ENCODE measurements around the gene OSBPL7. TPM values are rescaled to one million over a fixed set of nuclear protein-coding genes. Genes with fewer than 3 reads are reported as not detected.

OSBPL7 gene
- total RNA-seq, 1 donor from 2014 or later, result 14.4 TPM

DNA sequence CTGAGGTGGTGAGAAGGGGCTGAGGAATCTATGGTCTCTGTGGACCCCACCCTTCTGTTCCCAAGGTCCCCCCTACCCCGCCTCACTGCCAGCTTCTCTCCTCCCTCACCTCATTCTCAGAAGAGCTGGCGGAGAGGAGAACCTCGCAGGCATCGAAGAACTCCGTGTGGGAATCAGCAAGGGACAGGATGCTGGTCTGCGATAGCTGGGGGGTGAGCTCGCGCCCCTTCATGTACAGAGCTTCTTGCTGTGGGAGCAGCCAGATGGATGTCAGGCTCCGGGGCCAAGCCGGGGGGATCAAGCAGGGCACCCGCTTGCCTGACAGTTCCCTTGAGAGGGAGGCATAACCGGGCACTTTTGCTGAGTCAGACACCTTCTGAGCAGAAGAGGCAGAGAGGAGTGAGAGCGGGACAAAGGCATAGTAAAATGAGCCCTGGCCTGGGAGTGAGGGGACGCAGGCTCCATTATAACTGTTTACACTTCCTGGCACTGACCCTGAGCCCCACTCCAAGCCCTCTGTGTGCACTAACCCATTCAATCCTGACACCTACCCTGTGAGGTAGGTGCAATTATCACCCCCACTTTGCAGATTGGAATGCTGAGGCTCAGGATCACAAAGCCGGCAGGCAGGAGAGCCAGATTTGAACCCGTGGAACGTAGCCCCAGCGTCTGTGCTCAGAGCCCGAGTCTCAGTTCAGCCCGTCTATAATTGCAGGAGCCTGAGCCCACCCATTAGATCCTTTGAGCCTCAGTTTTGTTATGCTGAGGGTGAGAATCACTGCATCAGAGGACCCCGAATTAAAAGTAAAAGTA, 6.3 kb downstream of the OSBPL7 start:
- H3K4me1 ChIP-seq, result peaks cover under 1% of the 10 kb centered on the region
- intact Hi-C loops (cut with DNase I), result no loop called here

GRCh38 chr17:47813512-47814031, 8.0 kb downstream of the OSBPL7 start:
- TF ChIP-seq, protein P1, sequence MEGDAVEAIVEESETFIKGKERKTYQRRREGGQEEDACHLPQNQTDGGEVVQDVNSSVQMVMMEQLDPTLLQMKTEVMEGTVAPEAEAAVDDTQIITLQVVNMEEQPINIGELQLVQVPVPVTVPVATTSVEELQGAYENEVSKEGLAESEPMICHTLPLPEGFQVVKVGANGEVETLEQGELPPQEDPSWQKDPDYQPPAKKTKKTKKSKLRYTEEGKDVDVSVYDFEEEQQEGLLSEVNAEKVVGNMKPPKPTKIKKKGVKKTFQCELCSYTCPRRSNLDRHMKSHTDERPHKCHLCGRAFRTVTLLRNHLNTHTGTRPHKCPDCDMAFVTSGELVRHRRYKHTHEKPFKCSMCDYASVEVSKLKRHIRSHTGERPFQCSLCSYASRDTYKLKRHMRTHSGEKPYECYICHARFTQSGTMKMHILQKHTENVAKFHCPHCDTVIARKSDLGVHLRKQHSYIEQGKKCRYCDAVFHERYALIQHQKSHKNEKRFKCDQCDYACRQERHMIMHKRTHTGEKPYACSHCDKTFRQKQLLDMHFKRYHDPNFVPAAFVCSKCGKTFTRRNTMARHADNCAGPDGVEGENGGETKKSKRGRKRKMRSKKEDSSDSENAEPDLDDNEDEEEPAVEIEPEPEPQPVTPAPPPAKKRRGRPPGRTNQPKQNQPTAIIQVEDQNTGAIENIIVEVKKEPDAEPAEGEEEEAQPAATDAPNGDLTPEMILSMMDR (IDR thresholded peaks at IDR 0.05), result no peak
- no peak overlapping the region for H3K27ac ChIP-seq
- peak; percentile 60 for DNase-seq
- ATAC-seq, result no peak
- peaks cover 72% of the 10 kb centered on the region for H3K36me3 ChIP-seq
- H3K27me3 ChIP-seq, result no peaks in the 10 kb centered on the region
- H3K9me3 ChIP-seq, result no peaks in the 10 kb centered on the region
- intact Hi-C loops (cut with DNase I), result no loop called here
- no peak overlapping the region for H3K4me3 ChIP-seq
- H3K4me1 ChIP-seq, result no peaks in the 10 kb centered on the region

More for the DNA sequence above, 6.3 kb downstream of the OSBPL7 start:
- no peak for ATAC-seq
- Histone ChIP-seq H3K4me3 (no peak overlapping the region), H3K9me3 (no peaks in the 10 kb centered on the region), H3K36me3 (peaks cover 59% of the 10 kb centered on the region), H3K27ac (no peak overlapping the region), H3K27me3 (no peaks in the 10 kb centered on the region)
- TF ChIP-seq, protein P1 (IDR thresholded peaks at IDR 0.05), result no peak
- peak; percentile 54 for DNase-seq

GRCh38 chr17:47813077-47813476, 8.5 kb downstream of the OSBPL7 start:
- intact Hi-C loops (cut with DNase I), result no loop called here
- no peaks in the 10 kb centered on the region for H3K4me1 ChIP-seq

GRCh38 chr17:47812146-47812920, 9.3 kb downstream of the OSBPL7 start:
- intact Hi-C loops (cut with DNase I), result no loop called here
- H3K4me3 ChIP-seq, result no peak overlapping the region
- H3K36me3 ChIP-seq, result peaks cover 73% of the 10 kb centered on the region
- H3K9me3 ChIP-seq, result no peaks in the 10 kb centered on the region
- no peak overlapping the region for H3K27ac ChIP-seq
- no peaks in the 10 kb centered on the region for H3K27me3 ChIP-seq
- H3K4me1 ChIP-seq, result no peaks in the 10 kb centered on the region
- DNase-seq, result peak; percentile 51
- TF ChIP-seq, protein P1 (IDR thresholded peaks at IDR 0.05), result no peak
- ATAC-seq, result no peak

More at GRCh38 chr17:47813077-47813476, 8.5 kb downstream of the OSBPL7 start:
- no peak overlapping the region for H3K27ac ChIP-seq
- TF ChIP-seq, protein P1 (IDR thresholded peaks at IDR 0.05), result no peak
- no peaks in the 10 kb centered on the region for H3K9me3 ChIP-seq
- H3K4me3 ChIP-seq, result no peak overlapping the region
- no peaks in the 10 kb centered on the region for H3K27me3 ChIP-seq
- peaks cover 72% of the 10 kb centered on the region for H3K36me3 ChIP-seq
- DNase-seq (peak; percentile 57), ATAC-seq (no peak)

DNA sequence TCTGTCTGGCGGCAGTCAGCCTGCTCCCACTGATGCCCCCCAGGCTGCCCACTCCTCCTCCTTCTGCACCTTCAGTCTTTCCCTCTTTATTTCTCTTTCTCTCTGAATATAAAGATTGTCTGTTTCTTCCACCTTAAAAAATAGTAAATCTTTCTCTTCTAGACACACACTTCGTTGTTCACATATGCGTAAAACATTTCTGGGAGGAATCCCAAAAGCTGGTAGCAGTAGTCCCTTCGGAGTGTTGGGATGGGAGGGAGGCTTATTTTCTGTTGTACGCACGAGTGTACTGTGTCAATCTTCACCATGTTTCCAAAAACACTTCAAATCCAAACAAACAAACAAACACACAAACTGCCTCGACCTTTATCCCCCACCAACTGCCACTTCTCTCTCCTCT, 9.9 kb downstream of the OSBPL7 start:
- Histone ChIP-seq H3K36me3 (peaks cover 73% of the 10 kb centered on the region), H3K4me3 (no peak overlapping the region), H3K4me1 (no peaks in the 10 kb centered on the region), H3K27ac (no peak overlapping the region), H3K9me3 (no peaks in the 10 kb centered on the region), H3K27me3 (no peaks in the 10 kb centered on the region)
- ATAC-seq, result no peak
- TF ChIP-seq, protein P1 (IDR thresholded peaks at IDR 0.05), result no peak
- DNase-seq, result no peak
- intact Hi-C loops (cut with DNase I), result no loop called here
